OCI-LY1 (cell line): Measurements from ENCODE around the gene SSTR5.

Experiments
- CTCF ChIP-seq: fragments of 200-600 bp; sonication (generic), shearing (Covaris generic); IDR thresholded peaks from 2 replicates; pipeline ENCODE4 v1.5.1; 2017; ENCODE audit warnings: mild to moderate bottlenecking, antibody characterized with exemption, low read length, moderate library complexity, mixed read lengths
- EZH2 ChIP-seq: fragments of 200-600 bp; sonication (generic), shearing (Covaris generic); IDR thresholded peaks from 2 replicates; pipeline ENCODE4 v1.8.0; 2017; ENCODE audit warnings: borderline replicate concordance, mixed run types, mild to moderate bottlenecking, antibody characterized with exemption, low read length, moderate library complexity, mixed read lengths

GRCh38 chr16:1059310-1059709 is 13.2 kb upstream of the SSTR5 start:
- TF ChIP-seq CTCF (no peak), EZH2 (no peak)
